Mammary epithelial cell (primary cell): ENCODE data around the gene PFN2.

Experiments used
- CTCF ChIP-seq, 2 donors: IDR thresholded peaks in 1 of 2; conservative IDR thresholded peaks in 1 of 2; 2 replicates each; pipeline ENCODE4 v1.5.1; 2011 to 2012; ENCODE audit warnings: inconsistent platforms in 2 of 2, low read length in 2 of 2, mild to moderate bottlenecking in 2 of 2, control low read depth in 1 of 2, low read depth in 1 of 2; ENCODE audit not compliant: insufficient read depth in 1 of 2; ENCODE audit errors: extremely low read depth in 1 of 2
- EZH2 ChIP-seq: IDR thresholded peaks from 2 replicates; pipeline ENCODE4 v1.6.1; 2012; ENCODE audit warnings: low read length, inconsistent platforms, borderline replicate concordance

GRCh38 chr3:149955449-149955848, 15.2 kb downstream of the PFN2 start:
- TF ChIP-seq CTCF (conservative IDR thresholded peaks at IDR 0.05 in 1 of 2, IDR thresholded peaks at IDR 0.05 in 1 of 2; ENCODE audit: extremely low read depth in 1 of 2, insufficient read depth in 1 of 2, low read depth in 1 of 2, low read length in 2 of 2): no peak
- TF ChIP-seq EZH2: no peak
